Testis (tissue), 3 donors: ENCODE results near the gene MTM1. TPM values are rescaled to one million over a fixed set of nuclear protein-coding genes. Genes with fewer than 3 reads are reported as not detected.

Experiments used
- DNase-seq: peaks from one replicate; pipeline ENCODE4 v3.0.0-alpha.2; 2019
- H3K27ac ChIP-seq, 2 donors: fragments of 200-600 bp; sonication (generic); one replicate each; pipeline ENCODE4 v1.5.1; 2019
- H3K27me3 ChIP-seq: fragments of 200-600 bp; sonication (generic); one replicate; pipeline ENCODE4 v1.5.1; 2019
- H3K36me3 ChIP-seq: fragments of 200-600 bp; sonication (generic); one replicate; pipeline ENCODE4 v1.5.1; 2017; ENCODE audit warnings: low read depth; ENCODE audit errors: missing control alignments
- H3K4me1 ChIP-seq: fragments of 200-600 bp; sonication (generic); one replicate; pipeline ENCODE4 v1.5.1; 2019
- H3K4me3 ChIP-seq, 2 donors: fragments of 200-600 bp; sonication (generic); one replicate each; pipeline ENCODE4 v1.5.1; 2017 to 2019
- H3K9me3 ChIP-seq: fragments of 200-600 bp; sonication (generic); one replicate; pipeline ENCODE4 v1.5.1; 2017
- POLR2A ChIP-seq: fragments of 450-650 bp; IDR thresholded peaks from one replicate; pipeline ENCODE4 v1.6.1; 2017; ENCODE audit warnings: antibody characterized with exemption, mild to moderate bottlenecking, moderate library complexity
- WGBS, 2 donors: methylation state at CpG; one replicate each; pipeline ENCODE4 v1.1.5; 2018; 5-methylcytosine and 5-hydroxymethylcytosine counted together
- intact Hi-C: fragments of 100-400 bp; cut with DNase I; formaldehyde crosslinking; loops from one replicate; pipeline ENCODE4 v1.15.1; 2023; ENCODE audit warnings: low total_unique reads
- polyA plus RNA-seq: library from polyadenylated mRNA; stranded (reverse); fragments of 350-450 nt; fragmentation: Illumina TruSeq; extraction: RNeasy Lipid Tissue Mini Kit (QIAGEN cat#74804); gene quantifications from one replicate; pipeline ENCODE4 v1.2.3, GENCODE V29; 2014; ENCODE audit warnings: low read depth, low replicate concordance; ENCODE audit not compliant: insufficient read depth
- total RNA-seq, 2 donors: library from RNA; depleted of rRNA; stranded (reverse); fragments of >200 nt; gene quantifications; one replicate each; pipeline ENCODE4 v1.2.3, GENCODE V29; 2016
- TF ChIP-seq, protein P1 (sequence below), 3 experiments: fragments of 450-650 bp in 2 of 3; fragments of 200-600 bp in 1 of 3; sonication (generic) in 1 of 3; IDR thresholded peaks; one replicate each; pipeline ENCODE4 v1.5.1; 2016 to 2019; ENCODE audit warnings: antibody characterized with exemption in 3 of 3, mild to moderate bottlenecking in 2 of 3, moderate library complexity in 1 of 3

Gene MTM1
- total and polyA plus RNA-seq, 3 donors from 2014 or later: 20.0 to 38.5 (median 33.8) TPM

DNA sequence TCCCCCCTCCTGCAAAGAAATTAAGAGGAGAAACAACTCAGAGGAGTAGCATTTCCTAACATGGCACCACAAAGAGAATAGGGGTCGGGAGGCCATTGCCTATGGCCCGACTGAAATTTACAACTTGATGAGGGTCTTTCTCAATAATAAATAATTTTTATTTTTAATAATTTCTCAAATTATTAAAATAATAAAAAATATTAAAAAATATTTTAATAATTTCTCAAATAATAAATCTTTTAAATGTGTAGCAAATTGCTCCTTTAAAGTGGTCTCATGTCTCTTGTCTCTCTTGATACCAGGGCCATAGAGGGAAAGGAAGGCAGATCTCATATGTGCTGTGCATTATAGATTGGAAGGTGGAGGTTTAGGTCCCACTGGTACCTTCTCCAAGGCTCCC lies 75.5 kb downstream of the MTM1 start:
- no peak for DNase-seq
- 96 to 98% methylated on average over 2 of the region's 2 CpGs for WGBS, 2 donors
- no peaks in the 10 kb centered on the region for H3K27me3 ChIP-seq
- no peaks in the 10 kb centered on the region for H3K36me3 ChIP-seq
- intact Hi-C loops: no loop called here
- no peaks in the 10 kb centered on the region for H3K9me3 ChIP-seq
- TF ChIP-seq POLR2A: no peak
- TF ChIP-seq, protein P1, sequence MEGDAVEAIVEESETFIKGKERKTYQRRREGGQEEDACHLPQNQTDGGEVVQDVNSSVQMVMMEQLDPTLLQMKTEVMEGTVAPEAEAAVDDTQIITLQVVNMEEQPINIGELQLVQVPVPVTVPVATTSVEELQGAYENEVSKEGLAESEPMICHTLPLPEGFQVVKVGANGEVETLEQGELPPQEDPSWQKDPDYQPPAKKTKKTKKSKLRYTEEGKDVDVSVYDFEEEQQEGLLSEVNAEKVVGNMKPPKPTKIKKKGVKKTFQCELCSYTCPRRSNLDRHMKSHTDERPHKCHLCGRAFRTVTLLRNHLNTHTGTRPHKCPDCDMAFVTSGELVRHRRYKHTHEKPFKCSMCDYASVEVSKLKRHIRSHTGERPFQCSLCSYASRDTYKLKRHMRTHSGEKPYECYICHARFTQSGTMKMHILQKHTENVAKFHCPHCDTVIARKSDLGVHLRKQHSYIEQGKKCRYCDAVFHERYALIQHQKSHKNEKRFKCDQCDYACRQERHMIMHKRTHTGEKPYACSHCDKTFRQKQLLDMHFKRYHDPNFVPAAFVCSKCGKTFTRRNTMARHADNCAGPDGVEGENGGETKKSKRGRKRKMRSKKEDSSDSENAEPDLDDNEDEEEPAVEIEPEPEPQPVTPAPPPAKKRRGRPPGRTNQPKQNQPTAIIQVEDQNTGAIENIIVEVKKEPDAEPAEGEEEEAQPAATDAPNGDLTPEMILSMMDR (IDR thresholded peaks at IDR 0.05): no peak
- H3K4me1 ChIP-seq: no peaks in the 10 kb centered on the region
- H3K27ac ChIP-seq: no peak overlapping the region
- H3K4me3 ChIP-seq: no peak overlapping the region

DNA sequence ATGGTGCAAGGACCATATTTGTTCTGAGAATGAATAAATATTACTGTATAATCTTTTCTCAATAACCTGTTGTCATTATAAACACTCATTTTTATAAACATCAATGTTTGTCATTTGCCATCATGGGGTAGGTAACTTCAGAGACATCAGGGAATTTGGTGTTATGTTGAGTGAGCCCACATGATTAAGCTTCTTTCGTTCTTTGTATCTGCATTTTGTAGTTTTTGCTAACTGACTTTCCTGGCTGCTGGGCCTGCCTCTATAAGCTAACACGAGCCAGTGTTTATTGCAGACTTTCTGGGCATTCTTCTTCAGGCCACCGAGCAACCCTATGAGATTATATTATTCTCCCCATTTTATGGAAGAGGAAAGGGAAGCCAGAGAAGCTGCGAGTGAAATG lies 76.0 kb downstream of the MTM1 start:
- no peaks in the 10 kb centered on the region for H3K4me1 ChIP-seq
- no peak overlapping the region for H3K27ac ChIP-seq
- no peak overlapping the region for H3K4me3 ChIP-seq
- WGBS, 2 donors: 90 to 96% methylated on average over 4 of the region's 4 CpGs
- DNase-seq: no peak
- no peaks in the 10 kb centered on the region for H3K9me3 ChIP-seq
- H3K36me3 ChIP-seq: no peaks in the 10 kb centered on the region
- no peak for TF ChIP-seq POLR2A
- TF ChIP-seq, protein P1 (IDR thresholded peaks at IDR 0.05): no peak
- H3K27me3 ChIP-seq: no peaks in the 10 kb centered on the region
- intact Hi-C loops: no loop called here

DNA sequence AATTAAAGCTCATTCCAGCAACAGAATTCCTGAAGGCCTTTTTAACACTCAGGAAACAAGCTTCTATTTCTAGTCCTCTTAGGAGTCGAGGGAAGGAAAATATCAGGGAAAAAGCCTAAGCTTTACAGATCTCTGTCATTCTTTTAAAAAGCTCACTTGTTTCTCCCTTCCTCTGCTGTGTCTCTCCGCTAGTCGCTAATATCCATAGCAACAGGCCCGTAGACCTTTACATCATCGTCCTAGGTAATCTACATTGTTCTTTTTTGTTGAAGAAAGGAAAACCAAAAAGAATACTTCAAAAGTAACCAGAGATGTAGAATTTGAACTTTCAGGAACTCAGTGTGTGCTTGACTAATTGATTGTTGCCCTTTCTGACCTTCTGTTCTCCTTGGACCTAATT lies 78.9 kb downstream of the MTM1 start:
- Histone ChIP-seq H3K9me3 (no peaks in the 10 kb centered on the region), H3K4me3 (no peak overlapping the region), H3K27me3 (no peaks in the 10 kb centered on the region), H3K27ac (no peak overlapping the region), H3K36me3 (no peaks in the 10 kb centered on the region), H3K4me1 (no peaks in the 10 kb centered on the region)
- DNase-seq: no peak
- 40 to 44% methylated on average over 5 of the region's 5 CpGs for WGBS, 2 donors
- intact Hi-C loops: no loop called here
- TF ChIP-seq, protein P1 (IDR thresholded peaks at IDR 0.05): no peak
- no peak for TF ChIP-seq POLR2A

DNA sequence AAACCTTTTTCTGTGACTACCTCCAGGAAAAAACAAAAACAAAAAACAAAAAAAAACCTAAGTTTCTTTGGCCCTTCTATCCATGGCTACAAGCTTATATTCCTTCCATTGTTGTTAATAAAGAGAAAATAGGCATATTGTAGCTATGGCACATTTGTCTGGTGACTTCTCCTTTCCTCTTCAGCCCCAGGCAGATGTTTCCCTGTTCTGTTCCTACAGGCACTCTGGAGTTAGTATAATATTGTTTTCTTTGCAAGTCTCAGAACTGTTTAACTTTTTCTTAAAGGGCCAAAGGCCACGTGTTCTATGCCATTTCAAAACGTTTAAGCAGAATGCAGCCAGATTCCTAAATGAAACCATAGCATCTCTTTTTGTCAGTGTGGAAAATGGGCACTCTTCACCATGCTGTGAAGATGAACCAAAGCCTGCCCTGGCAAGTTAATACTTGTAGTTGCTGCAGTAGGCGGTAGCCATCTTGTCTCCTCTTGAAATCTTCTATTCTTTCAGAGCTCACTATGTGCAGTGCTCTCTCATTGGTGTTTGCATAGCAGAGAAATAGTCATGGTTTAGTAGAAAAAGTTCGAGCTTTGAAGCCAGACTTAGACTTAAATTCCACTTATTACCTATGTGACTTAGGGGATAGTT lies 80.0 kb downstream of the MTM1 start:
- TF ChIP-seq POLR2A: no peak
- TF ChIP-seq, protein P1 (IDR thresholded peaks at IDR 0.05): no peak
- DNase-seq: no peak
- Histone ChIP-seq H3K9me3 (no peaks in the 10 kb centered on the region), H3K4me1 (no peaks in the 10 kb centered on the region), H3K27me3 (no peaks in the 10 kb centered on the region), H3K27ac (no peak overlapping the region), H3K4me3 (no peak overlapping the region), H3K36me3 (no peaks in the 10 kb centered on the region)
- WGBS, 2 donors: 82 to 83% methylated on average over 4 of the region's 4 CpGs
- intact Hi-C loops: no loop called here
